ENCODE measurements around the gene CEBPZOS. TPM values are rescaled to one million over a fixed set of nuclear protein-coding genes. Genes with fewer than 3 reads are reported as not detected.

Gene CEBPZOS
- polyA plus RNA-seq, 4 donors: 46.3 to 60.3 (median 59.8) TPM

DNA sequence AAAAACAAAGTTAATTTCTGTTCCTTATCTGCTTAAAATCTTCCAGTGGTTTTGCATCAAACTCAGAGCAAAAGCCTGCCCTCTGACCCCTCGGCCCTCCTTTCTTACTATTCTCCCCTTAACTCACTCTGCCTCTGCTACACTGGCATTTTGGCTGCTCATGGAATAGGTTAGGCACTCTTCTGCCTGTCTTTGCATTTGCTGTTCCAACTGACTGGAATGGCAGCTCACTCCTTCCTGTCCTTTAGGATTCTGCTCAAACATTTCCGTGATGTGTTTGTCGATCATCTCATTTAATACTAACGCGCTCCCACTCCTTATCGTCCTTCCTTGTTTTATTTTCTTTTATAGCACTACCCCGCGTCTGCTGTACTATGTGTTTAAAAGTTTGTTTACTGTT, 34.3 kb downstream of the CEBPZOS start:
- DNase-seq (ENCODE audit: low read depth in 4 of 4, low spot score in 3 of 4): peak in 1 of 4 donors; percentile 3

DNA sequence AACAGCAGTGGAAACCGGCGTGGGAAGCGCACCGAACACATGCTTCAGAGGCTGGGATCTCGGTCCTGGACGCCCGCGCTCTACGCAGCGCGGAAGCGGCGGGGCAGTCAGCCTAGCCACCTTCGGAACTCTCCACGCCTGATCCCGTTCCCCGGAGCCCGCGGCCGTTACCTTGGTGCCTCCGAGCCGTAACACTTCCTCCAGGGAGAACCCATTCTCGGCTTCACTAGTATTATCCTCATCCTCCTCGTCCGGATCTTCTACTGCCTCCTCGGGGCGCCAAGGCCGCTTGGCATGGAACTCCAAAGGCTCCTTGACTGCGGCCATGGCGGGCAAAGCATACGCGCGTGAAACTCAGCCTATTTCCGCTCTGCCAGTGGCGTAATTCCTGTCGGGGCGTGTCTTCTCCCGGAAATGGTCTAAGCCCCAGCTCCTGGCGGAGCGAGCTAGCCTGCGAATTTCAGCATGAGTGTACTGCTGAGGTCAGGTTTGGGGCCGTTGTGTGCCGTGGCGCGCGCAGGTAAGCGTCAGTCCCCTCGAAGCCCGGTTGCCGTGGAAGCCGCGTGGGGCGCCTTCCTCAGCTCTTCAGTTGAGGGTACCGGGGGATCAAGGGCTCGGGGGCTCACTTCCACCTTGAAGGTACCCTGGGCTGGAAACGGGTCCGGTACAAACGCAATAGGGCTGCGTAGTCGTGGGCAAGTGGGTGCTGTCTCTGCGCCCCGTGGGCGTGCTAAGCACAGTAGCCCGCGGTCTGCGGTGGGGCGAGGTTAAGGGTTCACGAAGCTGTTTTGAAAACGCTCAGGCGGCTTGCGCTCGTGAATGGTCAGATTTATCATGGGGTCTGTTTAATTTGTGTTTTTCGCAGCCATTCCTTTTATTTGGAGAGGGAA, 35.2 kb downstream of the CEBPZOS start, which contains the start of the genes CEBPZ and NDUFAF7:
Gene CEBPZ (minus strand): TSS at position 356 of the 890 bp plus-strand sequence. CDS start 29 bp downstream, at position 327.
Gene NDUFAF7 (plus strand): TSS at position 418 of the 890 bp plus-strand sequence. CDS start 48 bp downstream, at position 466.
- DNase-seq (ENCODE audit: low read depth in 4 of 4, low spot score in 3 of 4): peak; percentile 78 to 88 (median 83)

DNA sequence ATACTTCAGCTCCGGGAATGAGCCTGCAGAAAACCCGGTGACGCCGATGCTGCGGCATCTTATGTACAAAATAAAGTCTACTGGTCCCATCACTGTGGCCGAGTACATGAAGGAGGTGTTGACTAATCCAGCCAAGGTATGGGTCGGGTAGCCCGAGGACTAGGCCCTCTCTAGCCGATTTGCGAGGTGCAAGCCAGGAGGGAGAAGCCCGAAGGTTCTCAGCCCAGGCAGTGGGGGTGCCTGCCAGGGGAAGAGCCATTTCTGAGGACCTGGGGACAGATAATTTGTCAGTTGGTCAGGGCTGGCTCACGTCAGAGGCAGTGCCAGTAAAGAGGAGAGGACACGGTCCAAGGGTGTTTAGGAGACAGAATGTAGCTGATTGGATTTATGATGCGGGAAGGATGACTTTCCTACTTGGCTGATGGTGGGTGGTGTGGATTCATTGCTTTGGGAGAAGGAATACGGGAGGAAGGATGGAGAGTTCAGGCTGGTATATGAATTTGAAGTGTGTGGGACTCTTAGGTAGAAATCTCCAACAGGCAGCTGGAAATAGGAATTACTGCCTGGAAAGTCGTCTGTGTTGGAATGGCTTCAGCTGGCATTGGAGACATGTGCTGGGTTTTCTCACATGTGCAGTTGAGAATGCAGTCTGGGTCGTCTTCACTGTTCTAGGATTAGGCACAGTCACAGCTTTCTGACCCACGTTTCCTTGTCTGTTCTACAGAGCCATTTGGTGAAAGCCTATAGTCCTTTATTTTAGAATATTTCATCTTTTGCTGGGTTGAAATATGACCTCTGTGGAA, 36.0 kb downstream of the CEBPZOS start:
- DNase-seq (ENCODE audit: low read depth in 4 of 4, low spot score in 3 of 4): peak in 1 of 4 donors; percentile 3

DNA sequence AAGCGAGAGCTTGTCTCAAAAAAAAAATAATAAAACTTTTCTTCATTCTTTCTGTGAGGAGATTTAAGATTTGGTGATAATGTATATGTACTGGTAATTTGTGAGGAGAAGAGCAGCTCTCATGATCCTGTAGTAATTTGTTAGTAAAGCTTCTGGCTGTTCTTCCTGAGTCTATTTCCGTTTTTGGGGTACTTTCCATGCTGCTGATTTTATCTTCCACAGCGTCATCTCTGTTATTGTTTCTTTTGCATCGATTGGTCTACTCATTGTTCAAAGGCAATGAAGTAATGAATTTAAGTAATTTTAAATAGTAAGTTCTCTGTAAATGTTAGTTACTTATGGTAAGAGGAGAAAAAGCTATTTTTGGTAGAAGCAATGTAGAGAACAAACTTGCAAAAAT, 47.1 kb downstream of the CEBPZOS start:
- DNase-seq (ENCODE audit: low read depth in 4 of 4, low spot score in 3 of 4): no peak

DNA sequence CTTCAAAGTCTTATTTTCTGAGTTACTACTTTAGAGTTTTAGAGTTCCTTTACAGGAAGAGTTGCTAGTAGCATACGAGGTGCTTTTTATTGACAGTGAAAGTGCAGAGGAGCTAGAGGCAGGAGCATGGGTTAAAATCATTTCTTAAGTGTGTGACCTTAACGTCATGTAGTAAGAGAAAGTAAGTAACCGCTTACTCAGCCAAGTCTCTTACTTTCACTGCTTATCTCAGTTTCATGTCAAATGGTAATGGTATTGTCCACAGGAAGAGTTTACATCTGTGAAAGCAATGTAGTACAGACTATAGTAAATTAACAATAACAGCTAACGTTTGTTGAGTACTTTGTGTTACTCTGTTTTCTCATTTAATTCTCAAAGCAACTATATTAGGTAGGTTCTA, 47.7 kb downstream of the CEBPZOS start:
- no peak for DNase-seq (ENCODE audit: low read depth in 4 of 4, low spot score in 3 of 4)

DNA sequence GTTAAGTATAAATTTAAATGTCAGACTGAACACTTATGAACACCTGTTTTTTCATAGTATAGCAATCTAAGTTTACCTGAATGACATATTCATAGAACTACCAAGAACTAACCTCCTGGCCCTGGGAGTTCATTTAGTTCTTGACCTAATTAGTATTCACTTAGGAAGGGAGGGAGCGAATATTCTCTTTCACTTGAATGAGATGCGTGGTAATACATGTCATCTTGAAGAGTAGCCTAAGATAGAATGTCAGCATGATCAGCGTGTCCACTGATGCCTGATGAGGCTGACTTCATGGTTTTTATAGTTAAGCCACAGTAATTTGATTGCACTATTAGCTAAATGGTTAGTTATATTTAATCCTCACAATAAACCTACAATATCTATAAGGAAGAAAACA, 48.5 kb downstream of the CEBPZOS start:
- DNase-seq (ENCODE audit: low read depth in 4 of 4, low spot score in 3 of 4): no peak

DNA sequence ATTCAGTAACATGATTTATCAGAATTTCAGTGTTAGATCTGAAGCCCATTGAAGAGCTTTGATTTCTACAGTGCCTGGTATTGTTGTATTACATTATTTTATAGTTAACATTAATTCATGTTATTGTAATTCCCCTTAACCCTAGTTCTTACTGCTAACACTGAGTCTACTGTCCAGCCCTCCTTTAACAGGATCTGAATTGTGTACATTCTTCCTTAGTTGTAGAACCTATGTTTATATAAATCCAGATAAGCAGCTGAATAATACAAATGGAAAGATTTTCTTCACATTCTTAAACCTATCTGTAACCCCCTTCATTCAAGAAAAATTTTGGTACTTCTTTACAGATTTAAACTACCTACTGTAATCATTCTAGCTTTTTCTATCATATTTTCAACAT, 49.9 kb downstream of the CEBPZOS start:
- DNase-seq (ENCODE audit: low read depth in 4 of 4, low spot score in 3 of 4): no peak

DNA sequence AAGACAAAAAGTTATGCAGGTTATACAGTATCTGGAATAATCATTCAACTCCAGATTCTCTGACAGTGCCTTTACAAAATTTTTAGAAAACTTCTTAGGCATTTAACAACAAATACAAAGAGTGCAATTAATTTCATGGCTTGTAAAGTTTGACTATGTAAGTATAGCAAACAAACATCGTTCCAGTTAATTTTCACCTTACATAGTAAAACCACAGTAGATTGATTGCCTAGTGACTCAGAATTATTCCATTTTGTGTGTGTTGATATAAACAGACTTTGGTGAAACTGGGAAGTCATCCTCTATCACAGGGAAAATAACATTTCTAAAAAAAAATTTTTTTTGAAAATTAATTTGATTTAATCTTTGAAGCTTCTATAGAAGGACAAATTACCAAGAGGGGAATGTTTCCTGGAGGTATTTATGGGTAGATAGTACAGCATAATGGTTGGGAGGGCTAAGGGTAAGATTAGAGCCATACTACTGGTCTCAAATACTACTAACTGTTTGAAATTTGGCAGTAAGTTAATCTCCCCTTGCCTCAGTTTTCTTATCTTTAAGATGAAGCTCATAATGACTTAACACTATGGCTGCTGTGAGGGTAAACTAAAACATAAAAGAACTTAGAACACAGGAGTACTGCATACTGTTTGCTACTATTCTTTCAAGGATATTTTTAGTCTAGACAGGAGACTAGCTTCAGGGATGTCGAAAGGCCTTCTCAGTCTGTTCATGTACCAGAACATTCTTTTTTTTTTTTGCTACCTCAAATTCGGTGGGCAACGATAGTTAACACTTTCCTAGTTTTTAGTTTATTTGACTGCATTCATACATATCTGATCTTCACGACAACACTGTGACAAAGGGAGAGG, 54.8 kb downstream of the CEBPZOS start:
- DNase-seq (ENCODE audit: low read depth in 4 of 4, low spot score in 3 of 4): no peak

Other genes with a start within 250 kb of the CEBPZOS start
- gene STRN, start 230.0 kb upstream of the CEBPZOS start, polyA plus RNA-seq (ENCODE audit: insufficient read length in 4 of 4): 10 to 100 TPM; 19.1 to 26.7 (median 21.8) TPM
- gene HEATR5B, start 112.1 kb upstream of the CEBPZOS start, polyA plus RNA-seq (ENCODE audit: insufficient read length in 4 of 4): 10 to 100 TPM; 19.6 to 24.9 (median 23.3) TPM
- 10 to 100 TPM; 10.6 to 12.1 (median 11.3) TPM for gene GPATCH11, start 112.0 kb upstream of the CEBPZOS start, polyA plus RNA-seq (ENCODE audit: insufficient read length in 4 of 4)
- gene EIF2AK2, start 39.5 kb upstream of the CEBPZOS start, polyA plus RNA-seq (ENCODE audit: insufficient read length in 4 of 4): 10 to 100 TPM; 33.1 to 40.7 (median 38.5) TPM
- not detected for gene SULT6B1, start 7.8 kb upstream of the CEBPZOS start, polyA plus RNA-seq (ENCODE audit: insufficient read length in 4 of 4)
- gene CEBPZ, start 35.1 kb downstream of the CEBPZOS start, polyA plus RNA-seq (ENCODE audit: insufficient read length in 4 of 4): 10 to 100 TPM; 49.3 to 88.1 (median 79.8) TPM
- gene NDUFAF7, start 35.2 kb downstream of the CEBPZOS start, polyA plus RNA-seq (ENCODE audit: insufficient read length in 4 of 4): 10 to 100 TPM; 20.5 to 30.2 (median 28.6) TPM
- gene PRKD3, start 128.3 kb downstream of the CEBPZOS start, polyA plus RNA-seq (ENCODE audit: insufficient read length in 4 of 4): 10 to 100 TPM; 52.2 to 70.5 (median 56.9) TPM
- 10 to 100 TPM in 3 of 4 donors, 1 to 10 TPM in 1; 7.5 to 18.9 (median 13.8) TPM for gene QPCT, start 148.1 kb downstream of the CEBPZOS start, polyA plus RNA-seq (ENCODE audit: insufficient read length in 4 of 4)

All from left renal pelvis (tissue), 4 donors.